ENCODE results near the gene CABLES2. TPM values are rescaled to one million over a fixed set of nuclear protein-coding genes. Genes with fewer than 3 reads are reported as not detected.
A peak's percentile ranks its signal among the peaks of the same experiment; 100 is the strongest.

CABLES2 gene
- total and polyA plus RNA-seq, 4 donors: 0.92 to 3.2 (median 2.0) TPM

- Histone ChIP-seq H3K4me1 (ENCODE audit: control insufficient read depth in 4 of 4, insufficient read depth in 4 of 4, low read length in 3 of 4) (peaks cover 8 to 42% (median 35%) of the 10 kb centered on the region in 4 donors), H3K27me3 (ENCODE audit: control insufficient read depth in 4 of 4, insufficient read depth in 4 of 4, low read length in 3 of 4) (no peaks in the 10 kb centered on the region), H3K9ac (ENCODE audit: low read depth in 1 of 2, low read length in 2 of 2) (peak overlapping the region in 1 of 2 donors; percentile 84), H3K36me3 (ENCODE audit: control insufficient read depth in 4 of 4, insufficient read depth in 3 of 4, low read depth in 1 of 4, low read length in 3 of 4) (peaks cover 0 to 13% (median 4%) of the 10 kb centered on the region in 4 donors), H3K4me3 (ENCODE audit: low read depth in 1 of 3, low read length in 3 of 3) (peak overlapping the region; percentile 85 to 97 (median 92)), H3K27ac (ENCODE audit: low read depth in 1 of 2, low read length in 2 of 2) (no peak overlapping the region), H3K9me3 (ENCODE audit: control insufficient read depth in 4 of 4, low read length in 3 of 4) (no peaks in the 10 kb centered on the region)
- WGBS: 75% methylated on average over 20 of the region's 20 CpGs
- no peak for TF ChIP-seq TAF1 (conservative IDR thresholded peaks at IDR 0.05)
- DNase-seq (ENCODE audit: low spot score): no peak
These were observed 19.0 kb downstream of the CABLES2 start for GRCh38 chr20:62387933-62388635.

- no peak for TF ChIP-seq HNF4A (conservative IDR thresholded peaks at IDR 0.05)
- TF ChIP-seq SP1 (IDR thresholded peaks at IDR 0.05): no peak
- no peak for TF ChIP-seq HNF4G (IDR thresholded peaks at IDR 0.05)
- TF ChIP-seq REST (IDR thresholded peaks at IDR 0.05): no peak
- no peak for TF ChIP-seq JUND (IDR thresholded peaks at IDR 0.05)
- no peak for TF ChIP-seq EGR1 (IDR thresholded peaks at IDR 0.05; ENCODE audit: low read depth in 2 of 2)
- no peak for TF ChIP-seq RAD21 (IDR thresholded peaks at IDR 0.05)
- no peak for TF ChIP-seq NR2F2 (IDR thresholded peaks at IDR 0.05)
- TF ChIP-seq FOXA2 (IDR thresholded peaks at IDR 0.05): no peak
- TF ChIP-seq ATF3 (IDR thresholded peaks at IDR 0.05): no peak
- no peak for TF ChIP-seq TAF1 (conservative IDR thresholded peaks at IDR 0.05)
- TF ChIP-seq YY1 (IDR thresholded peaks at IDR 0.05): no peak
- Histone ChIP-seq H3K4me3 (ENCODE audit: low read depth in 1 of 3, low read length in 3 of 3) (peak overlapping the region; percentile 85 to 97 (median 92)), H3K27me3 (ENCODE audit: control insufficient read depth in 4 of 4, insufficient read depth in 4 of 4, low read length in 3 of 4) (no peaks in the 10 kb centered on the region), H3K9me3 (ENCODE audit: control insufficient read depth in 4 of 4, low read length in 3 of 4) (no peaks in the 10 kb centered on the region), H3K36me3 (ENCODE audit: control insufficient read depth in 4 of 4, insufficient read depth in 3 of 4, low read depth in 1 of 4, low read length in 3 of 4) (peaks cover 0 to 13% (median 4%) of the 10 kb centered on the region in 4 donors), H3K27ac (ENCODE audit: low read depth in 1 of 2, low read length in 2 of 2) (peak overlapping the region; percentile 59 to 89), H3K4me1 (ENCODE audit: control insufficient read depth in 4 of 4, insufficient read depth in 4 of 4, low read length in 3 of 4) (peaks cover 8 to 42% (median 35%) of the 10 kb centered on the region in 4 donors), H3K9ac (ENCODE audit: low read depth in 1 of 2, low read length in 2 of 2) (peak overlapping the region; percentile 61 to 84)
- WGBS: 3% methylated on average over 47 of the region's 47 CpGs
- DNase-seq (ENCODE audit: low spot score): no peak
These were observed 19.7 kb downstream of the CABLES2 start for GRCh38 chr20:62387219-62387913.

Measured in liver (tissue), 9 donors.